Keratinocyte (primary cell): Measurements from ENCODE around the gene MAP4.

Experiments
- EZH2 ChIP-seq: IDR thresholded peaks from one replicate; pipeline ENCODE4 v1.6.1; 2012; ENCODE audit warnings: inconsistent platforms, mild to moderate bottlenecking, low read length, moderate library complexity
- TF ChIP-seq, protein P1 (sequence below), 3 experiments: IDR thresholded peaks in 1 of 3; conservative IDR thresholded peaks in 1 of 3; optimal IDR thresholded peaks in 1 of 3; 2 replicates in 2 of 3; 3 replicates in 1 of 3; pipeline versions ENCODE3 to v1.5.1; 2011; ENCODE audit warnings: low read length in 3 of 3, mild to moderate bottlenecking in 3 of 3, moderate library complexity in 2 of 3, control low read depth in 1 of 3, inconsistent platforms in 1 of 3; ENCODE audit not compliant: insufficient read depth in 2 of 3; ENCODE audit errors: extremely low read depth in 1 of 3

DNA sequence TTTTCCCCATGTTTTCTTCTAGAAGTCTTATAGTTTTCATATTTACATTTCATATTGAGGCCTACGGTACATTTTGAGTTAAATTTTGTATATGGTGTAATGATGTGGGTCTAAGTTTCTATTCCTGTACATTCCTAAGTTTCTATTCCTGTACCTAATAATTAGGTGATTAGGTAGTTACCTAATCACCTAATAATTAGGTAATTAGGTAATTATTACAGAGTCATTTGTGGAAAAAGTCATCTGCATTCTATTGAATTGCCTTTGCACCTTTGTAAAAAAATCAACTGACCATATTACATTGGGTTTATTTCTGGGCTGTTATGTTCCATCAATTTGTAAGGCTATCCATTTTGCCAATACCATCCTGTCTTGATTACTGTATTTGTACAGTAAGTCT lies 37.1 kb downstream of the MAP4 start:
- TF ChIP-seq, protein P1, sequence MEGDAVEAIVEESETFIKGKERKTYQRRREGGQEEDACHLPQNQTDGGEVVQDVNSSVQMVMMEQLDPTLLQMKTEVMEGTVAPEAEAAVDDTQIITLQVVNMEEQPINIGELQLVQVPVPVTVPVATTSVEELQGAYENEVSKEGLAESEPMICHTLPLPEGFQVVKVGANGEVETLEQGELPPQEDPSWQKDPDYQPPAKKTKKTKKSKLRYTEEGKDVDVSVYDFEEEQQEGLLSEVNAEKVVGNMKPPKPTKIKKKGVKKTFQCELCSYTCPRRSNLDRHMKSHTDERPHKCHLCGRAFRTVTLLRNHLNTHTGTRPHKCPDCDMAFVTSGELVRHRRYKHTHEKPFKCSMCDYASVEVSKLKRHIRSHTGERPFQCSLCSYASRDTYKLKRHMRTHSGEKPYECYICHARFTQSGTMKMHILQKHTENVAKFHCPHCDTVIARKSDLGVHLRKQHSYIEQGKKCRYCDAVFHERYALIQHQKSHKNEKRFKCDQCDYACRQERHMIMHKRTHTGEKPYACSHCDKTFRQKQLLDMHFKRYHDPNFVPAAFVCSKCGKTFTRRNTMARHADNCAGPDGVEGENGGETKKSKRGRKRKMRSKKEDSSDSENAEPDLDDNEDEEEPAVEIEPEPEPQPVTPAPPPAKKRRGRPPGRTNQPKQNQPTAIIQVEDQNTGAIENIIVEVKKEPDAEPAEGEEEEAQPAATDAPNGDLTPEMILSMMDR (optimal IDR thresholded peaks at IDR 0.05 in 1 of 3, IDR thresholded peaks at IDR 0.05 in 1 of 3, conservative IDR thresholded peaks at IDR 0.05 in 1 of 3; ENCODE audit: extremely low read depth in 1 of 3, insufficient read depth in 2 of 3, low read length in 3 of 3): no peak
- TF ChIP-seq EZH2: no peak
